Endothelial cell of umbilical vein (primary cell): ENCODE measurements around the gene SYNDIG1.

Experiments
- EZH2 ChIP-seq: IDR thresholded peaks from 2 replicates; pipeline ENCODE4 v1.6.1; 2012; ENCODE audit warnings: borderline replicate concordance, low read depth, mild to moderate bottlenecking, moderate library complexity, low read length, inconsistent platforms; ENCODE audit not compliant: severe bottlenecking
- FOS ChIP-seq: IDR thresholded peaks from 2 replicates; pipeline ENCODE4 v1.6.1; 2011; ENCODE audit warnings: mild to moderate bottlenecking, low read length, moderate library complexity, borderline replicate concordance; ENCODE audit not compliant: insufficient read depth
- GATA2 ChIP-seq: IDR thresholded peaks from 2 replicates; pipeline ENCODE4 v1.7.0; 2011; ENCODE audit warnings: low read depth, mild to moderate bottlenecking, moderate library complexity, mixed read lengths, low read length; ENCODE audit not compliant: insufficient read length, insufficient read depth
- JUN ChIP-seq: IDR thresholded peaks from 2 replicates; pipeline ENCODE4 v1.6.1; 2011; ENCODE audit warnings: borderline replicate concordance, low read depth; ENCODE audit not compliant: insufficient read length, insufficient read depth
- MYC ChIP-seq: IDR thresholded peaks from one replicate; pipeline ENCODE4 v1.6.1; 2011; ENCODE audit warnings: mild to moderate bottlenecking, low read depth, low read length
- POLR2A ChIP-seq: IDR thresholded peaks from 2 replicates; pipeline ENCODE4 v1.6.1; 2012; ENCODE audit warnings: low read depth, mild to moderate bottlenecking, control low read depth, low read length
- POLR2AphosphoS5 ChIP-seq: IDR thresholded peaks from 2 replicates; pipeline ENCODE4 v1.6.1; 2012; ENCODE audit warnings: low read depth, mild to moderate bottlenecking, control low read depth, low read length, moderate library complexity; ENCODE audit not compliant: insufficient read depth
- TF ChIP-seq, protein P1 (sequence below), 2 donors: IDR thresholded peaks; 1 replicate in 1 of 2; 2 replicates in 1 of 2; pipeline ENCODE4 v1.5.1; 2011; ENCODE audit warnings: low read length in 2 of 2, mild to moderate bottlenecking in 2 of 2, moderate library complexity in 2 of 2, control low read depth in 1 of 2, inconsistent platforms in 1 of 2, low read depth in 1 of 2; ENCODE audit not compliant: insufficient read depth in 1 of 2; ENCODE audit errors: extremely low read depth in 1 of 2
- TF ChIP-seq, protein P2 (sequence below): IDR thresholded peaks from 2 replicates; pipeline ENCODE4 v1.6.1; 2011; ENCODE audit not compliant: insufficient read depth, insufficient read length

- TF ChIP-seq MYC (no peak), EZH2 (no peak), POLR2AphosphoS5 (no peak), POLR2A (no peak), JUN (no peak), FOS (no peak), GATA2 (no peak)
- TF ChIP-seq, protein P1, sequence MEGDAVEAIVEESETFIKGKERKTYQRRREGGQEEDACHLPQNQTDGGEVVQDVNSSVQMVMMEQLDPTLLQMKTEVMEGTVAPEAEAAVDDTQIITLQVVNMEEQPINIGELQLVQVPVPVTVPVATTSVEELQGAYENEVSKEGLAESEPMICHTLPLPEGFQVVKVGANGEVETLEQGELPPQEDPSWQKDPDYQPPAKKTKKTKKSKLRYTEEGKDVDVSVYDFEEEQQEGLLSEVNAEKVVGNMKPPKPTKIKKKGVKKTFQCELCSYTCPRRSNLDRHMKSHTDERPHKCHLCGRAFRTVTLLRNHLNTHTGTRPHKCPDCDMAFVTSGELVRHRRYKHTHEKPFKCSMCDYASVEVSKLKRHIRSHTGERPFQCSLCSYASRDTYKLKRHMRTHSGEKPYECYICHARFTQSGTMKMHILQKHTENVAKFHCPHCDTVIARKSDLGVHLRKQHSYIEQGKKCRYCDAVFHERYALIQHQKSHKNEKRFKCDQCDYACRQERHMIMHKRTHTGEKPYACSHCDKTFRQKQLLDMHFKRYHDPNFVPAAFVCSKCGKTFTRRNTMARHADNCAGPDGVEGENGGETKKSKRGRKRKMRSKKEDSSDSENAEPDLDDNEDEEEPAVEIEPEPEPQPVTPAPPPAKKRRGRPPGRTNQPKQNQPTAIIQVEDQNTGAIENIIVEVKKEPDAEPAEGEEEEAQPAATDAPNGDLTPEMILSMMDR (IDR thresholded peaks at IDR 0.05; ENCODE audit: extremely low read depth in 1 of 2, insufficient read depth in 1 of 2, low read depth in 1 of 2, low read length in 2 of 2) = no peak
- TF ChIP-seq, protein P2, sequence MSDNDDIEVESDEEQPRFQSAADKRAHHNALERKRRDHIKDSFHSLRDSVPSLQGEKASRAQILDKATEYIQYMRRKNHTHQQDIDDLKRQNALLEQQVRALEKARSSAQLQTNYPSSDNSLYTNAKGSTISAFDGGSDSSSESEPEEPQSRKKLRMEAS = no peak
These were observed 231.6 kb downstream of the SYNDIG1 start for GRCh38 chr20:24701027-24701426.
